CD14-positive monocyte (primary cell): ENCODE results near the gene AGAP1. TPM values are rescaled to one million over a fixed set of nuclear protein-coding genes. Genes with fewer than 3 reads are reported as not detected.

Source experiments
- DNase-seq, 3 donors: peaks; one replicate each; pipeline ENCODE4 v3.0.0-alpha.2; 2011 to 2022
- H2AFZ ChIP-seq: 2 replicates; pipeline ENCODE4 v1.6.0; 2012; ENCODE audit warnings: mild to moderate bottlenecking, low read depth, low read length, inconsistent platforms; ENCODE audit not compliant: insufficient read depth, poor library complexity, severe bottlenecking
- H3K27ac ChIP-seq, 2 donors: 1 replicate in 1 of 2; 2 replicates in 1 of 2; pipeline ENCODE4 v1.5.1; 2012 to 2013; ENCODE audit warnings: low read length in 2 of 2, control low read depth in 1 of 2, inconsistent platforms in 1 of 2, low read depth in 1 of 2, mild to moderate bottlenecking in 1 of 2
- H3K27me3 ChIP-seq, 2 donors: one replicate each; pipeline versions ENCODE4 v1.6.0 to v1.6.1; 2011 to 2013; ENCODE audit warnings: low read length in 2 of 2; ENCODE audit not compliant: control insufficient read depth in 2 of 2, insufficient read depth in 2 of 2
- H3K36me3 ChIP-seq, 2 donors: replicated peaks in 1 of 2; 1 replicate in 1 of 2; 2 replicates in 1 of 2; pipeline versions ENCODE4 v1.5.1 to v1.6.1; 2012 to 2013; ENCODE audit warnings: low read length in 2 of 2, control low read depth in 1 of 2, inconsistent platforms in 1 of 2, mild to moderate bottlenecking in 1 of 2; ENCODE audit not compliant: insufficient read depth in 2 of 2, control insufficient read depth in 1 of 2
- H3K4me1 ChIP-seq, 2 donors: 1 replicate in 1 of 2; 2 replicates in 1 of 2; pipeline versions ENCODE4 v1.5.1 to v1.6.1; 2012 to 2013; ENCODE audit warnings: low read length in 2 of 2, control low read depth in 1 of 2, inconsistent platforms in 1 of 2, mild to moderate bottlenecking in 1 of 2, moderate library complexity in 1 of 2; ENCODE audit not compliant: insufficient read depth in 2 of 2, control insufficient read depth in 1 of 2
- H3K4me2 ChIP-seq: replicated peaks from 2 replicates; pipeline ENCODE3; 2012; ENCODE audit warnings: low read length, moderate library complexity, mild to moderate bottlenecking; ENCODE audit not compliant: poor library complexity, severe bottlenecking; ENCODE audit errors: extremely low read depth
- H3K4me3 ChIP-seq, 3 experiments: fragments of 200-600 bp in 1 of 3; sonication (generic) in 1 of 3; replicated peaks in 1 of 3; 1 replicate in 2 of 3; 2 replicates in 1 of 3; pipeline ENCODE4 v1.5.1; 2011 to 2013; ENCODE audit warnings: low read length in 3 of 3, mild to moderate bottlenecking in 3 of 3, control low read depth in 2 of 3, low read depth in 2 of 3, inconsistent platforms in 1 of 3, moderate library complexity in 1 of 3
- H3K79me2 ChIP-seq: 2 replicates; pipeline ENCODE4 v1.6.0; 2012; ENCODE audit warnings: mild to moderate bottlenecking, control low read depth, inconsistent platforms, low read length, moderate library complexity; ENCODE audit not compliant: insufficient read depth
- H3K9ac ChIP-seq: 2 replicates; pipeline ENCODE4 v1.6.0; 2017; ENCODE audit warnings: low read length, mild to moderate bottlenecking; ENCODE audit not compliant: insufficient read depth, poor library complexity, severe bottlenecking
- H3K9me3 ChIP-seq, 2 donors: replicated peaks in 1 of 2; 1 replicate in 1 of 2; 2 replicates in 1 of 2; pipeline versions ENCODE4 v1.5.1 to v1.6.1; 2012 to 2013; ENCODE audit warnings: low read length in 2 of 2, control low read depth in 1 of 2; ENCODE audit not compliant: control insufficient read depth in 1 of 2, insufficient read depth in 1 of 2
- H4K20me1 ChIP-seq: 2 replicates; pipeline ENCODE4 v1.6.0; 2012; ENCODE audit warnings: mild to moderate bottlenecking, low read length, control low read depth, moderate library complexity; ENCODE audit not compliant: insufficient read depth
- H3K27ac Mint-ChIP-seq, 7 donors: one replicate each; pipeline ENCODE4 v1.8.0; 2020; ENCODE audit warnings: mild to moderate bottlenecking in 7 of 7, mixed read lengths in 7 of 7, moderate library complexity in 6 of 7, inconsistent platforms in 2 of 7
- H3K27me3 Mint-ChIP-seq, 3 donors: one replicate each; pipeline ENCODE4 v1.8.0; 2021 to 2022; ENCODE audit warnings: low read depth in 3 of 3, mild to moderate bottlenecking in 3 of 3, mixed read lengths in 3 of 3, moderate library complexity in 3 of 3, inconsistent platforms in 1 of 3
- H3K36me3 Mint-ChIP-seq, 2 donors: one replicate each; pipeline ENCODE4 v1.8.0; 2020; ENCODE audit warnings: mixed read lengths in 2 of 2, inconsistent platforms in 1 of 2, mild to moderate bottlenecking in 1 of 2
- H3K4me1 Mint-ChIP-seq: one replicate; pipeline ENCODE4 v1.8.0; 2020; ENCODE audit warnings: mild to moderate bottlenecking, mixed read lengths
- H3K4me3 Mint-ChIP-seq, 2 donors: one replicate each; pipeline ENCODE4 v1.8.0; 2020; ENCODE audit warnings: mild to moderate bottlenecking in 2 of 2, mixed read lengths in 2 of 2, moderate library complexity in 1 of 2
- H3K9me3 Mint-ChIP-seq, 7 donors: one replicate each; pipeline ENCODE4 v1.8.0; 2020 to 2022; ENCODE audit warnings: mixed read lengths in 7 of 7, mild to moderate bottlenecking in 6 of 7, moderate library complexity in 6 of 7, inconsistent platforms in 2 of 7
- CTCF ChIP-seq: fragments of 200-600 bp; IDR thresholded peaks from one replicate; pipeline ENCODE4 v1.8.0; 2022; ENCODE audit warnings: antibody characterized with exemption, mild to moderate bottlenecking
- WGBS: methylation state at CpG from one replicate; pipeline ENCODE4 v1.1.5; 2013; ENCODE audit warnings: missing lambda C conversion rate; ENCODE audit not compliant: insufficient coverage; 5-methylcytosine and 5-hydroxymethylcytosine counted together
- intact Hi-C, 2 donors: fragments of 100-400 bp; cut with micrococcal nuclease; formaldehyde crosslinking; loops; one replicate each; pipeline versions ENCODE4 v1.15.0 to v1.15.1; 2023
- polyA plus RNA-seq, 3 donors: library from polyadenylated mRNA; depleted of rRNA in 1 of 3; unstranded in 2 of 3; stranded (reverse) in 1 of 3; fragments of 300-500 nt in 2 of 3; fragments of >200 nt in 1 of 3; fragmentation: Illumina TruSeq in 2 of 3; gene quantifications; 1 replicate in 2 of 3; 2 replicates in 1 of 3; pipeline ENCODE4 v1.2.3, GENCODE V29; 2012 to 2021

Gene AGAP1
- polyA plus RNA-seq, 3 donors: 0.12 TPM; not detected in 2

GRCh38 chr2:236019434-236019833 is 525.6 kb downstream of the AGAP1 start:
- no peak overlapping the region for H3K4me2 ChIP-seq
- no peaks in the 10 kb centered on the region for H4K20me1 ChIP-seq
- H3K27me3 Mint-ChIP-seq: peaks cover 7 to 17% (median 17%) of the 10 kb centered on the region in 3 donors
- WGBS: 91% methylated on average over 5 of the region's 8 CpGs
- no peak overlapping the region for H3K4me3 ChIP-seq
- no peaks in the 10 kb centered on the region for H3K36me3 Mint-ChIP-seq
- intact Hi-C loops: no loop called here
- no peak overlapping the region for H3K27ac ChIP-seq
- H3K27me3 ChIP-seq: no peaks in the 10 kb centered on the region
- no peaks in the 10 kb centered on the region for H3K9me3 ChIP-seq
- no peaks in the 10 kb centered on the region for H3K4me1 Mint-ChIP-seq
- H3K27ac Mint-ChIP-seq: no peak overlapping the region
- H3K79me2 ChIP-seq: no peaks in the 10 kb centered on the region
- H3K9ac ChIP-seq: no peak overlapping the region
- H2AFZ ChIP-seq: no peak overlapping the region
- no peak overlapping the region for H3K4me3 Mint-ChIP-seq
- DNase-seq: no peak
- peaks cover 0 to 4% (median 2%) of the 10 kb centered on the region in 7 donors for H3K9me3 Mint-ChIP-seq
- TF ChIP-seq CTCF: no peak
- H3K4me1 ChIP-seq: no peaks in the 10 kb centered on the region
- no peaks in the 10 kb centered on the region for H3K36me3 ChIP-seq

- no peak overlapping the region for H3K27ac Mint-ChIP-seq
- no peaks in the 10 kb centered on the region for H3K4me1 Mint-ChIP-seq
- WGBS: 100% methylated on average over 3 of the region's 14 CpGs
- no peak overlapping the region for H3K27ac ChIP-seq
- H3K79me2 ChIP-seq: no peaks in the 10 kb centered on the region
- H3K36me3 ChIP-seq: no peaks in the 10 kb centered on the region
- no peaks in the 10 kb centered on the region for H4K20me1 ChIP-seq
- H3K4me2 ChIP-seq: no peak overlapping the region
- H3K9me3 ChIP-seq: no peaks in the 10 kb centered on the region
- no peak overlapping the region for H3K9ac ChIP-seq
- H3K36me3 Mint-ChIP-seq: no peaks in the 10 kb centered on the region
- TF ChIP-seq CTCF: no peak
- no peaks in the 10 kb centered on the region for H3K27me3 ChIP-seq
- H3K4me3 Mint-ChIP-seq: no peak overlapping the region
- intact Hi-C loops: no loop called here
- H3K27me3 Mint-ChIP-seq: peaks cover 0 to 6% (median 1%) of the 10 kb centered on the region in 3 donors
- H3K4me3 ChIP-seq: no peak overlapping the region
- H3K4me1 ChIP-seq: no peaks in the 10 kb centered on the region
- H3K9me3 Mint-ChIP-seq: peaks cover 0 to 2% (median 0%) of the 10 kb centered on the region in 7 donors
- H2AFZ ChIP-seq: no peak overlapping the region
- DNase-seq: no peak
Measured at GRCh38 chr2:236021499-236022057, 527.7 kb downstream of the AGAP1 start.
